Fibroblast of villous mesenchyme (primary cell): ENCODE measurements around the gene SERPINI1. TPM values are rescaled to one million over a fixed set of nuclear protein-coding genes. Genes with fewer than 3 reads are reported as not detected.
"Not testable (repeated sequence)": the region's sequence is repeated elsewhere in the genome, so short reads cannot be mapped to it uniquely, and the experiment has no call there.

ENCODE experiments used
- DNase-seq: peaks from one replicate; pipeline ENCODE4 v3.0.0-alpha.2; 2010; ENCODE audit warnings: low read depth
- H3K4me3 ChIP-seq: 2 replicates; pipeline ENCODE4 v1.5.1; 2011; ENCODE audit warnings: low read depth, mild to moderate bottlenecking, low read length
- CTCF ChIP-seq: IDR thresholded peaks from 2 replicates; pipeline ENCODE4 v1.5.1; 2012; ENCODE audit warnings: low read depth, mild to moderate bottlenecking, low read length; ENCODE audit not compliant: insufficient read depth
- total RNA-seq: library from RNA; depleted of rRNA; stranded (reverse); fragments of >200 nt; gene quantifications from 2 replicates; pipeline ENCODE4 v1.2.3, GENCODE V29; 2012

Gene SERPINI1
- total RNA-seq, 1 donor: 2.2 TPM

- DNase-seq: no peak
- TF ChIP-seq CTCF: no peak
- H3K4me3 ChIP-seq: no peak overlapping the region
Measured at GRCh38 chr3:167821248-167821805, 85.8 kb downstream of the SERPINI1 start.

GRCh38 chr3:167823738-167824137 is 88.2 kb downstream of the SERPINI1 start:
- no peak for DNase-seq
- no peak for TF ChIP-seq CTCF
- H3K4me3 ChIP-seq: no peak overlapping the region

- H3K4me3 ChIP-seq, DNase-seq: not testable (repeated sequence)
Measured at GRCh38 chr3:167827588-167827987, 92.1 kb downstream of the SERPINI1 start.

GRCh38 chr3:167829071-167829470 is 93.5 kb downstream of the SERPINI1 start:
- H3K4me3 ChIP-seq: no peak overlapping the region
- DNase-seq: no peak
- no peak for TF ChIP-seq CTCF

DNA sequence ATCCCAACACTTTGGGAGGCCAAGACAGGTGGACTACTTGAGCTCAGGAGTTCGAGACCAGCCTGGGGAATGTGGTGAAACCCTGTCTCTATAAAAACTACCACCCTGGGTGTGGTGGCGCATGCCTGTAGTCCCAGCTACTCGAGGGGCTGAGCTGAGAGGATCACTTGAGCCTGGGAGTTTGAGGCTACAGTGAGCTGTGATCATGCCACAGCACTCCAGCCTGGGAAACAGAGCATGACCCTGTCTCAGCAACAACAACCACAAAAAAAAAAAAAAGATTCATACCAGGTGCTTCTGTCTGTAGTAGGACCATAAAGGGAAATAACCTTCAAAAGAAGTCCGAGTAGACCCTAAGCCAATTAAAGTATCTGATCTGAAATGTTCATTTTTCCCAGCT is 94.5 kb downstream of the SERPINI1 start:
- DNase-seq: no peak
- TF ChIP-seq CTCF: no peak
- no peak overlapping the region for H3K4me3 ChIP-seq

GRCh38 chr3:167835359-167835758 is 99.8 kb downstream of the SERPINI1 start:
- no peak for DNase-seq
- TF ChIP-seq CTCF: no peak
- H3K4me3 ChIP-seq: no peak overlapping the region

- H3K4me3 ChIP-seq: no peak overlapping the region
- no peak for DNase-seq
- no peak for TF ChIP-seq CTCF
Measured at GRCh38 chr3:167835953-167836352, 100.4 kb downstream of the SERPINI1 start.
